Colon (tissue), 2 donors: ENCODE data around the gene PFKM.
"Not testable (repeated sequence)": the region's sequence is repeated elsewhere in the genome, so short reads cannot be mapped to it uniquely, and the experiment has no call there.

ENCODE experiments used
- FAIRE-seq: peaks from 2 replicates; lab custom pipeline; 2012; peaks lifted over from hg19 to GRCh38; lab: Jason Lieb, UNC
- donor health status: control.
- donor health status: control.

The PFKM gene

DNA sequence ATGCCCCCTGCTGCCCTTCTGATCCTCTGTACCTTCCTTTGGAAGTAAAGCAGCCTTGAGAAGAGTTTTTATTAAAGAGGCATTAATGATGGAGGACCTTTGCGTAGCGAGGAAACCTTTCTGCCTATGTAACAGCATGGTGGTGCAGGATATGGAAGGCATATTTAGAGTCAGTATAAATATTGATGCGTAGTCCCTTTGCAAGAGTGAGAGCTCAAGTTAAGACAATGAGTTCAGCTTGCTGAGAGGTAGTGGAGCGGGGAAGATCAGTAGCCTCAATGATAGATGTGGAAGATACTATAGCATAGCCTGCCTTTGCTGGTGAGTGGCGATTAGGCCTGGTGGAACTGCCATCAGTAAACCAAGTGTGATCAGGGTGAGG is 7.9 kb upstream of the PFKM start:
- not testable (repeated sequence) for FAIRE-seq

DNA sequence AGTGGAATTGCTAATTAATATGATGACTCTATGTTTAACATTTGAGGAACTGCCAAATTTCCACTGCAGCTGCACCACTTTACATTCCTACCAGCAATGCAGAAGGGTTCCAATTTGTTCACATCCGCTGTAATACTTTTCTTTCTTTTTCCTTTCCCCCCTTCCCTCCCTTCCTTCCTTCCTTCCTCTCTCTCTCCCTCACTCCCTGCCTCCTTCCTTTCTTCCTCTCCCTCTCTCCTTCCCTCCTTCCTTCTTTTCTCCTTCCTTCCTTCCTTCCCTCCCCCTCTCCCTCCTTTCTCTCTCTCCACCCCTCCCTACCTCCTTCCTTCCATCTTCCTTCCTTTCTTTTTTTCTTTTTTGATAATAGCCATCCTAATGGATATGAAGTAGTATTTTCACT is 3.2 kb upstream of the PFKM start:
- no peak for FAIRE-seq

- FAIRE-seq = no peak
Observed at GRCh38 chr12:48118284-48118871, 786 bp upstream of the PFKM start.

GRCh38 chr12:48119834-48120195 is 651 bp downstream of the PFKM start:
- no peak for FAIRE-seq

DNA sequence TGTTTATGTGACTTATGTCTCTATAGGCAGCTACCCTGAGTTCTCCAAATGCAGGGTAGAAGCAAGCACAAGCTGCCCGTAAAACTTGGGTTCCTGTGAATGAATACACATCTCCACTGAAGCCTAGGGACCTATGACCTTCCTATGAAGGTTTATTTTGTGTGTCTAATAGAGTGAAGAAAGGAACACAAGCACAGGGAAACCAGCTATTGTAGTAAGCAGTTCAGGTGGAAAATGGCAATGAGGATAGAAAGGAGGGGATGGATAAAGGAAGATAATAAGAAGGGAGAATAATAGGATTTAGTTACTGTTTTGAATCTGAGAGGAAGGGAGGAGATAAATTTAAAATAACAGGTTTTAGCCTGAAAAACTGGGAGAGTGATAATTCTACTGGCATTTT is 2.4 kb downstream of the PFKM start:
- FAIRE-seq = no peak

- FAIRE-seq = no peak
Observed at GRCh38 chr12:48122065-48122834, 3.1 kb downstream of the PFKM start.

- no peak for FAIRE-seq
Observed at GRCh38 chr12:48123169-48123568, 4.0 kb downstream of the PFKM start.

GRCh38 chr12:48125542-48125941 is 6.4 kb downstream of the PFKM start:
- FAIRE-seq = not testable (repeated sequence)

GRCh38 chr12:48125985-48126384 is 6.8 kb downstream of the PFKM start:
- FAIRE-seq = no peak

DNA sequence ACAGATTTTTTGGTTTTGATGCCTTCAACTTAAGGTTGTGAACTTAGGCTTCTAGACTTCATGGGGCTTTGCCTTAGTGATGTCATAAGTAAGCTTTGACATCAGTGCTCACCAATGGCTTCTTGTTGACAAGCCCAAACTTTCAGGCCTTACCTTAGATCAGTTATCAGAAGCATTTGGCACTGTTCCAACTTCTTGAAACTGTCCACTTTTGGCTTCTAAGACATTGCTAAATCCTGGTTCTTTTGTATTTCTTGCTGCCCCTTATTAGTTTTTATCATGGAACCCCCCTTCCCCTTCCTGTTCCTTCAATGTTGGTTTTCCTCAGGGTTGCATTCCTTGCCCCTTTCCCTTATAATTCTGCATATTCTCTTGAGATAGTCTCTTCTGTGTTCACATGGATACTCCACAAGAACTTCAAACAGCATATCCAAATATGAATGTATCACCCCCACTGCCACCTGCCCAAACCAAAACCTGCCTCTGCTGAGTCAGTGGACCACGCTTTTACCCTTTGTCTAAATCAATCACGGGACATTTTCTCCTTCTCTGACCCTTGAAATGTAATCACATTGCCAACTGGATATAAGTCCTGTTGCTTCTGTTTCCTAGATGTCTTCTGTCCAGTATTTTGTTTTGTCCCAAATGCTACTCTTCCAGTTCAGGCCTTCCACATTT is 7.9 kb downstream of the PFKM start:
- FAIRE-seq = no peak

DNA sequence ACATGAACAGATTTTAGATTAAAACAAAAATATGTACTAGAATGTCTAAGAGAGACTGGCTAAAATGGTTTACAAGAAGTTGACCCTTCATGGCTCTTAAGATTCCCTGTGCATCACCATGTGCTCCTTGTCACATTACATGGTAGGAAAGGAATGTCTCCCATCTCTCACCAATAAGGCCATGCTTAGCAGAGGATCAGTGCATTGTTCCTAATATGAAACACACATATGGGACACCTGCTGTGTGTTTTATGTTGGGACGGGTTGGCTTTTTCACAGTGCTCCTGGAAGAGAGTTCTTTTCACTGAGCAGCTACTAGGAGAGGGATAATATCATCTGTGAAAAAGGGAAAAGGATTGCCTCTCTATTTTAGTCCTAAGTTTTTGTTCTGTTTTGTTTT is 9.6 kb downstream of the PFKM start:
- no peak for FAIRE-seq

- no peak for FAIRE-seq
Observed at GRCh38 chr12:48129376-48129775, 10.2 kb downstream of the PFKM start.

DNA sequence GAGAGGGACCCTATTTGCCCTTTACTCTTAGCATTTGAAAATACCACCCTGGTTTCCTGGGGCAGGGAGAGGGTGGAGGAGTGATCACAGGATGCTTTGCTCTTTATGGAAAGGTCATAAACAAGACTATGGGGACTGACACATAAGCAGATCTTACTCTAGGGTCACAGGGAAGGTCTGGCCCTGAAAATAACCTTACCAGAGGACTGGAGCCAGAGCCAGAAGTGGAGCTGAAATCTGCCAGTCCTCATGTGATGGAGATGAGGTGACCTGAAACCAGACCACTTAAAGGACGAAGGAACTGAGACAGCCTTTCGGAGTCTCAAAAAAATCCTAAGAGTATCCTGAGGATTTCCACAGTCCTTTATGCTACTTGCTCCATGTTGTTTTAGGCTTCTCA is 12.4 kb downstream of the PFKM start:
- no peak for FAIRE-seq

DNA sequence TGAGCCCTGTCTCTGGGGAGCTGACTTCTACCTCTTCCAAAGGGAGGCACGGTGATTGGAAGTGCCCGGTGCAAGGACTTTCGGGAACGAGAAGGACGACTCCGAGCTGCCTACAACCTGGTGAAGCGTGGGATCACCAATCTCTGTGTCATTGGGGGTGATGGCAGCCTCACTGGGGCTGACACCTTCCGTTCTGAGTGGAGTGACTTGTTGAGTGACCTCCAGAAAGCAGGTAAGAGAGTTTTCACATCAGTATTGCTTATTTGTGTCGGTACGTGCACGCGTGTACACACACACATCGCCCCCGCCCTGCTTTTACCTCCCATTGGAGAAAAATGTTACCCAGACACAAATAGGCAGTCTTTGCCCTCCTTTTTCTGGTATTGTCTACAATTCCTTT is 13.7 kb downstream of the PFKM start:
- no peak for FAIRE-seq

GRCh38 chr12:48135027-48135426 is 15.9 kb downstream of the PFKM start:
- no peak for FAIRE-seq

- no peak for FAIRE-seq
Observed at GRCh38 chr12:48142818-48143674, 23.9 kb downstream of the PFKM start.

GRCh38 chr12:48143898-48144297 is 24.7 kb downstream of the PFKM start:
- FAIRE-seq = no peak

DNA sequence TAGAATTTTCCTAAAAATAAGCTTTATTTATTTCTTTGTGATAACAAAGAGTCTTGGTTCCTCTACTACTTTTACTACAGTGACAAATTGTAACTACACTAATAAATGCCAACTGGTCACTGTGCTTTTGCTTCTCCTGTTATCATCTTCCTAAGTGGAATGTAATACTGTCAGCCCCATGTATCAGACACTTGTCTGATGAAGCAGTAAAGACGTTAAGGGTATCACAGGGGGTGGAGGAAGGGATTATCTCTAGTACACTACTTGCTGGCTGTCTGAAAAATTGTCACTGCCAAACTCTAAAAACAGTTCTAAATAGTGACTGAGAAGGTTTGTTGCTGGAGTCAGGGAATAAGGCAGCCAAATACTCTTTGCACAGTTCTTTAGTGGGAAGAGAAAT is 26.8 kb downstream of the PFKM start:
- FAIRE-seq = no peak

GRCh38 chr12:48151103-48151771 is 32.1 kb downstream of the PFKM start:
- no peak for FAIRE-seq

- FAIRE-seq = not testable (repeated sequence)
Observed at GRCh38 chr12:48155786-48156185, 36.6 kb downstream of the PFKM start.

- no peak for FAIRE-seq
Observed at GRCh38 chr12:48156652-48157017, 37.5 kb downstream of the PFKM start.
